Neural progenitor cell (in vitro differentiated cells): ENCODE results near the gene CHD1. TPM values are rescaled to one million over a fixed set of nuclear protein-coding genes. Genes with fewer than 3 reads are reported as not detected.

Experiments used
- DNase-seq: peaks from one replicate; pipeline ENCODE4 v3.0.0-alpha.2; 2016; ENCODE audit warnings: low spot score
- H2AFZ ChIP-seq: fragments of 200-600 bp; sonication (generic); replicated peaks from 2 replicates; pipeline ENCODE4 v1.6.1; 2016; ENCODE audit warnings: antibody characterized with exemption
- H3F3A ChIP-seq: fragments of 200-600 bp; sonication (generic); 2 replicates; pipeline ENCODE4 v1.6.1; 2016; ENCODE audit warnings: antibody characterized with exemption, low read depth
- H3K27ac ChIP-seq: fragments of 200-600 bp; sonication (generic); 2 replicates; pipeline ENCODE4 v1.5.1; 2016; ENCODE audit warnings: mild to moderate bottlenecking
- H3K27me3 ChIP-seq: fragments of 200-600 bp; sonication (generic); 2 replicates; pipeline ENCODE4 v1.6.1; 2016; ENCODE audit warnings: mild to moderate bottlenecking, moderate library complexity
- H3K36me3 ChIP-seq: fragments of 200-600 bp; sonication (generic); 2 replicates; pipeline ENCODE4 v1.5.1; 2016
- H3K4me1 ChIP-seq: fragments of 200-600 bp; sonication (generic); 2 replicates; pipeline ENCODE4 v1.6.1; 2016; ENCODE audit warnings: mixed run types
- H3K4me2 ChIP-seq: fragments of 200-600 bp; sonication (generic); 2 replicates; pipeline ENCODE4 v1.6.1; 2016
- H3K4me3 ChIP-seq: fragments of 200-600 bp; sonication (generic); 2 replicates; pipeline ENCODE4 v1.5.1; 2016
- H3K79me2 ChIP-seq: fragments of 200-600 bp; sonication (generic); 2 replicates; pipeline ENCODE4 v1.6.1; 2016; ENCODE audit warnings: low read depth
- H3K9ac ChIP-seq: fragments of 200-600 bp; sonication (generic); 2 replicates; pipeline ENCODE4 v1.6.1; 2016
- H3K9me3 ChIP-seq: fragments of 200-600 bp; sonication (generic); 2 replicates; pipeline ENCODE4 v1.5.1; 2016; ENCODE audit warnings: low read depth
- H4K20me1 ChIP-seq: fragments of 200-600 bp; sonication (generic); 2 replicates; pipeline ENCODE4 v1.6.1; 2016; ENCODE audit warnings: low read depth
- H3K27ac Mint-ChIP-seq: 3 replicates; pipeline ENCODE4 v1.8.0; 2021; ENCODE audit warnings: mixed read lengths
- H3K27me3 Mint-ChIP-seq: 2 replicates; pipeline ENCODE4 v1.8.0; 2022; ENCODE audit warnings: low read depth, mild to moderate bottlenecking, inconsistent platforms, moderate library complexity, mixed read lengths; ENCODE audit not compliant: insufficient read depth
- H3K36me3 Mint-ChIP-seq: 3 replicates; pipeline ENCODE4 v1.8.0; 2021; ENCODE audit warnings: mixed read lengths
- H3K4me1 Mint-ChIP-seq: 3 replicates; pipeline ENCODE4 v1.8.0; 2021; ENCODE audit warnings: mixed read lengths
- H3K4me3 Mint-ChIP-seq: 3 replicates; pipeline ENCODE4 v1.8.0; 2021; ENCODE audit warnings: mild to moderate bottlenecking, moderate library complexity, mixed read lengths
- H3K9me3 Mint-ChIP-seq: 3 replicates; pipeline ENCODE4 v1.8.0; 2020; ENCODE audit warnings: mixed read lengths
- EZH2 ChIP-seq: fragments of 200-600 bp; sonication (generic); IDR thresholded peaks from 2 replicates; pipeline ENCODE4 v1.6.1; 2017; ENCODE audit warnings: antibody characterized with exemption, mild to moderate bottlenecking, moderate library complexity
- EZH2phosphoT487 ChIP-seq: fragments of 200-600 bp; sonication (generic); IDR thresholded peaks from 2 replicates; pipeline ENCODE4 v1.6.1; 2017; ENCODE audit warnings: antibody characterized with exemption
- total RNA-seq: library from RNA; depleted of rRNA; stranded (reverse); fragments of >200 nt; gene quantifications from 2 replicates; pipeline ENCODE4 v1.2.3, GENCODE V29; 2015; ENCODE audit warnings: low replicate concordance
- TF ChIP-seq, protein P1 (sequence below): fragments of 200-600 bp; sonication (generic); IDR thresholded peaks from 2 replicates; pipeline ENCODE4 v1.5.1; 2017; ENCODE audit warnings: antibody characterized with exemption, mild to moderate bottlenecking

The CHD1 gene
- total RNA-seq, 1 donor from 2014 or later: 198 TPM

DNA sequence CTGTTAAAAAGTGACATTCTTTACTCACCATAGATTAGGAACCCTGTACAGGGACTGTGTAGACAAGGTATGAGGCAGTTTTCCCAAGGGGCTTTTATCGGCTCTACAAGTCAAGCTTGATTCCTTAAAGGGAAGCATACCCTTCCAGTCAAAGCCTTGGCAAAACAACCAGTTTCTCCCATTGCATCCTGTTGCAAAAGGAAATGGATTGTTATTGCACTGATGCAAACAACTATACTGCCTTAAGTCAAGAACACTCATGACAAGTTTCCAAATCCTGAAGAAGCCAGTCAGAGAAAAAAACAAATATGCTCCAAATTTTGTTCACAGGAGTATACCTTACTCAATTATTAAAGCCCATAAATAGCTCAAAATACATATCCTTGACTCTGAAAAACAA is 87.9 kb downstream of the CHD1 start:
- TF ChIP-seq, protein P1, sequence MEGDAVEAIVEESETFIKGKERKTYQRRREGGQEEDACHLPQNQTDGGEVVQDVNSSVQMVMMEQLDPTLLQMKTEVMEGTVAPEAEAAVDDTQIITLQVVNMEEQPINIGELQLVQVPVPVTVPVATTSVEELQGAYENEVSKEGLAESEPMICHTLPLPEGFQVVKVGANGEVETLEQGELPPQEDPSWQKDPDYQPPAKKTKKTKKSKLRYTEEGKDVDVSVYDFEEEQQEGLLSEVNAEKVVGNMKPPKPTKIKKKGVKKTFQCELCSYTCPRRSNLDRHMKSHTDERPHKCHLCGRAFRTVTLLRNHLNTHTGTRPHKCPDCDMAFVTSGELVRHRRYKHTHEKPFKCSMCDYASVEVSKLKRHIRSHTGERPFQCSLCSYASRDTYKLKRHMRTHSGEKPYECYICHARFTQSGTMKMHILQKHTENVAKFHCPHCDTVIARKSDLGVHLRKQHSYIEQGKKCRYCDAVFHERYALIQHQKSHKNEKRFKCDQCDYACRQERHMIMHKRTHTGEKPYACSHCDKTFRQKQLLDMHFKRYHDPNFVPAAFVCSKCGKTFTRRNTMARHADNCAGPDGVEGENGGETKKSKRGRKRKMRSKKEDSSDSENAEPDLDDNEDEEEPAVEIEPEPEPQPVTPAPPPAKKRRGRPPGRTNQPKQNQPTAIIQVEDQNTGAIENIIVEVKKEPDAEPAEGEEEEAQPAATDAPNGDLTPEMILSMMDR: no peak
- TF ChIP-seq EZH2: no peak
- TF ChIP-seq EZH2phosphoT487: no peak
- Histone ChIP-seq H4K20me1 (no peaks in the 10 kb centered on the region), H3K4me2 (no peak overlapping the region), H2AFZ (no peak overlapping the region), H3F3A (no peaks in the 10 kb centered on the region), H3K27me3 (no peaks in the 10 kb centered on the region), H3K36me3 (no peaks in the 10 kb centered on the region), H3K9ac (no peak overlapping the region), H3K9me3 (peaks cover 6% of the 10 kb centered on the region), H3K27ac (no peak overlapping the region), H3K79me2 (no peaks in the 10 kb centered on the region), H3K4me1 (no peaks in the 10 kb centered on the region), H3K4me3 (no peak overlapping the region)
- no peak overlapping the region for H3K27ac Mint-ChIP-seq
- no peak overlapping the region for H3K4me3 Mint-ChIP-seq
- peaks cover 16% of the 10 kb centered on the region for H3K9me3 Mint-ChIP-seq
- H3K27me3 Mint-ChIP-seq: peaks cover 2% of the 10 kb centered on the region
- H3K36me3 Mint-ChIP-seq: peaks cover 6% of the 10 kb centered on the region
- H3K4me1 Mint-ChIP-seq: no peaks in the 10 kb centered on the region
- no peak for DNase-seq

DNA sequence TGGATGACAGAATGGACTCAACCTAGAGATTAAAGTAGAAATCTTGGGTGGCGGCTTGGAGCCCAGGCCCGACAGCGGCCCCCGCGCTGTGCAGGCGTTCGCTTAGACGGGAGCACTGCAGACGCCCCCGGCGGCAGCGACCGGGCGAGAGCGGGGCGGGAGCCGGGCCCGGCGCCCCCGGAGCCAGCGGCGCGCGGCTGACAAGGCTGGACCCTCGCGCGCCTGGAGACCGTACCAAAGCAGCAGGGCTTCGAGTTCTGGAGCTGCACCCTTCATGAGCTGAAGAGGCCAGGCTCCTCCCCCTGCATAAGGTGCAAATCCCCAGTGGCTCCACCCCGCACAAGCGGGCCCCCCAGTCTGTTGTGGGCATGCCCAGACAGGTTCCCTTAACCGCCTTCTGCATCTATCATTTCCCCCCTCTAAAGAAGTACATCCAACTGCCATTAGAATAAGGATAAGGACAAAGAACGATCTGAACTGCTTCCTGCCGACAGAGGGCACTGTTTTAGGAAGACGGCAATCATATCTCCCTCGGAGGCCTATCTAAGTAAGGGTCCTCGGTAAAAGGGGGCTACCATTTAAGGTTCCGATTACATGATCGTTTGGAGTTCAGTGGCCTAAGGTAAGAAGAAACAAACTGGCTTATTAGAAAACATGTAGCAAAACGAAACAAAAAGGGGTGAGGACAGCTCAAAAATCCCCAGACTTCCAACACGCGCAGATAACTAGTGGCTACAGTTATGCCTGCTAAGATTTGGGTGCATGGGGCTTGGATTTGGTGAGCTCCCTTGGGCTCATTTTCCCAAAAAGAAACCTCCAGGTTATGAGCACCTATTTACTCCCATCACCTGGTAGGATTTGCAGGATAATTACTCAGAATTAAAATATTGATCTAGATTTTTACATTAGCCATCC is 89.1 kb downstream of the CHD1 start:
- no peak for DNase-seq
- peaks cover 4% of the 10 kb centered on the region for H3K36me3 Mint-ChIP-seq
- Histone ChIP-seq H3K79me2 (no peaks in the 10 kb centered on the region), H3K36me3 (no peaks in the 10 kb centered on the region), H4K20me1 (no peaks in the 10 kb centered on the region), H3K9ac (no peak overlapping the region), H3K27ac (no peak overlapping the region), H3F3A (no peaks in the 10 kb centered on the region), H3K4me2 (no peak overlapping the region), H3K4me1 (no peaks in the 10 kb centered on the region), H3K27me3 (no peaks in the 10 kb centered on the region), H3K9me3 (peaks cover 3% of the 10 kb centered on the region), H3K4me3 (no peak overlapping the region), H2AFZ (no peak overlapping the region)
- H3K27ac Mint-ChIP-seq: no peak overlapping the region
- H3K27me3 Mint-ChIP-seq: no peaks in the 10 kb centered on the region
- peaks cover 12% of the 10 kb centered on the region for H3K9me3 Mint-ChIP-seq
- TF ChIP-seq EZH2phosphoT487 (no peak), EZH2 (no peak)
- TF ChIP-seq, protein P1: no peak
- H3K4me3 Mint-ChIP-seq: no peak overlapping the region
- H3K4me1 Mint-ChIP-seq: no peaks in the 10 kb centered on the region

DNA sequence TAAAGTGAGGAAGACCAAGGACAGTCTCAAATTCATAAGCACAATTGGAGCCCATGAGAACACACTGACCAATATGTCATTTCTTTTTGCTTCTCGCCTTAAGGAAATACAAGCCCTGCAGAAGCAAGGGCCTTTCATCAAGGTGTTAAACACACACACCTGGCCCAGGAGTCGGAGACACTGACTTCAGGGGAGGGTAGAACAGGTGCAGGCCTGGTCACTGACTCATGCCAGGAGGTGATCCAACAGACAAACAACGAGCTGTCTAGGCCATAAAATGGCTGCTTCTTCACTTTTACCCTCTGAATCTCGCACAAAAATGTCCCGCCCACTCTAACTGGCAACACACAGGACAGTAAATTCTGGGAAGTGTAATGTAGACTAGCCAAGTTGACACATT is 92.6 kb downstream of the CHD1 start:
- TF ChIP-seq, protein P1: no peak
- no peak for TF ChIP-seq EZH2phosphoT487
- no peak for TF ChIP-seq EZH2
- Histone ChIP-seq H3K4me2 (no peak overlapping the region), H3K36me3 (no peaks in the 10 kb centered on the region), H3K4me1 (no peaks in the 10 kb centered on the region), H3K79me2 (no peaks in the 10 kb centered on the region), H3K9ac (no peak overlapping the region), H2AFZ (no peak overlapping the region), H3K27me3 (no peaks in the 10 kb centered on the region), H3K9me3 (no peaks in the 10 kb centered on the region), H3K27ac (no peak overlapping the region), H3F3A (no peaks in the 10 kb centered on the region), H3K4me3 (no peak overlapping the region), H4K20me1 (no peaks in the 10 kb centered on the region)
- Mint-ChIP-seq H3K9me3 (no peaks in the 10 kb centered on the region), H3K27me3 (no peaks in the 10 kb centered on the region), H3K4me1 (no peaks in the 10 kb centered on the region), H3K27ac (no peak overlapping the region), H3K36me3 (peaks cover 2% of the 10 kb centered on the region), H3K4me3 (no peak overlapping the region)
- DNase-seq: no peak
